ENCODE measurements around the gene CEACAM19.

DNA sequence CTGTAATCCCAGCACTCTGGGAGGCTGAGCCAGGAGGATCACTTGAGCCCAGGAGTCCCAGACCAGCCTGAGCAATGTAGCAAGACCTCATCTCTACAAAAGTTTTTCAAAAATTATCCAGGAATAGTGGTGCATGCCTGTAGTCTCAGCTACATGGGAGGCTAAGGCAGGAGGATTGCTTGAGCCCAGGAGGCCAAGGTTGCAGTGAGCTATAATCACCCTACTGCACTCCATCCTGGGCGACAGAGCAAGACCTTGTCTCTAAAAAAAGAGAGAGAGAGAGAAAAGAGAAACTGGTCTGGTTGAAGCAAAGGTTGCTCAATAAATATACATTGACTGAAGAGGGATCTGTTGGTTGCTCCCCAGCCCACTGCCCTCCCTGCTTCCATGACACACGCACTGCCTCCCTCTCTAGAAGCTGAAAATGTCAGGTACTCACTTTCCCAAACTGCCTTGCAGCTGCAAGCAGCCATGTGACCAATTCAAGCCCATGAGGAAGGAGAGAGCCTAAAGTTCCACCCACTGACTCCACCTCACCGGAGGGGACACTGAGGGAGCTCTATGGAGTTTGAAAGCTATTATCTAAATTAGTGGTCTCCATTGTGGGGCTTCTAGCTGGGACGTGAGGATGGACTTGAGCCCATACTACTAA is 41.7 kb downstream of the CEACAM19 start:
- no peak for TF ChIP-seq GATA2 (IDR thresholded peaks at IDR 0.05; ENCODE audit: low read depth, low read length)
- TF ChIP-seq GATA3 (IDR thresholded peaks at IDR 0.05; ENCODE audit: low read depth, low read length) = no peak

Data from SH-SY5Y (cell line).